SK-N-SH treated with all-trans-retinoic acid at 6 μM for 48 hours (cell line): ENCODE results near the gene SPTSSA.
"Not testable (repeated sequence)": the region's sequence is repeated elsewhere in the genome, so short reads cannot be mapped to it uniquely, and the experiment has no call there.

Experiments
- ATAC-seq: fragments of 200-7000 bp; cut with Tn5 transposase; 3 replicates; pipeline ENCODE4 v1.9.1; 2020; ENCODE audit warnings: mild to moderate bottlenecking, moderate library complexity
- ARNTL ChIP-seq: fragments of 450-650 bp; formaldehyde crosslinking; IDR thresholded peaks from 2 replicates; pipeline ENCODE4 v1.5.0; 2020; ENCODE audit warnings: low read depth, mild to moderate bottlenecking, moderate library complexity, borderline replicate concordance
- CREB5 ChIP-seq: fragments of 250-450 bp; sonication (Bioruptor Pico); IDR thresholded peaks from 2 replicates; pipeline ENCODE4 v1.5.1; 2020; ENCODE audit warnings: low read depth, mild to moderate bottlenecking, moderate library complexity
- CSDC2 ChIP-seq: fragments of 250-450 bp; sonication (Bioruptor Pico); IDR thresholded peaks from 2 replicates; pipeline ENCODE4 v1.5.0; 2020; ENCODE audit warnings: mild to moderate bottlenecking, moderate library complexity
- CSRNP3 ChIP-seq: fragments of 250-450 bp; sonication (Bioruptor Pico); IDR thresholded peaks from 2 replicates; pipeline ENCODE4 v1.5.1; 2021; ENCODE audit warnings: mild to moderate bottlenecking, moderate library complexity
- ESRRG ChIP-seq: fragments of 250-450 bp; sonication (Bioruptor Pico); IDR thresholded peaks from 2 replicates; pipeline ENCODE4 v1.6.1; 2021; ENCODE audit warnings: mild to moderate bottlenecking
- GLIS3 ChIP-seq: fragments of 250-450 bp; sonication (Bioruptor Pico); IDR thresholded peaks from 2 replicates; pipeline ENCODE4 v1.5.0; 2020; ENCODE audit warnings: mild to moderate bottlenecking, moderate library complexity
- ISL1 ChIP-seq: fragments of 250-450 bp; sonication (Bioruptor Pico); IDR thresholded peaks from 2 replicates; pipeline ENCODE4 v2.1.2; 2022; ENCODE audit warnings: mild to moderate bottlenecking, moderate library complexity
- OSR1 ChIP-seq: fragments of 250-450 bp; sonication (Bioruptor Pico); IDR thresholded peaks from 2 replicates; pipeline ENCODE4 v1.8.0; 2022; ENCODE audit warnings: moderate library complexity, mild to moderate bottlenecking, inconsistent platforms
- POU6F1 ChIP-seq: fragments of 250-450 bp; sonication (Bioruptor Pico); IDR thresholded peaks from 2 replicates; pipeline ENCODE4 v1.8.0; 2021; ENCODE audit warnings: low read depth, mild to moderate bottlenecking, moderate library complexity, borderline replicate concordance
- PPARA ChIP-seq: fragments of 250-450 bp; sonication (Bioruptor Pico); IDR thresholded peaks from 2 replicates; pipeline ENCODE4 v1.5.0; 2020; ENCODE audit warnings: mild to moderate bottlenecking, borderline replicate concordance
- RARB ChIP-seq: fragments of 250-450 bp; sonication (Bioruptor Pico); IDR thresholded peaks from 2 replicates; pipeline ENCODE4 v1.8.0; 2021; ENCODE audit warnings: mild to moderate bottlenecking, moderate library complexity
- SNAI2 ChIP-seq: fragments of 250-450 bp; sonication (Bioruptor Pico); IDR thresholded peaks from 2 replicates; pipeline ENCODE4 v1.5.0; 2020; ENCODE audit warnings: mild to moderate bottlenecking, moderate library complexity
- TCF4 ChIP-seq: fragments of 250-450 bp; sonication (Bioruptor Pico); IDR thresholded peaks from 2 replicates; pipeline ENCODE4 v1.8.0; 2021; ENCODE audit warnings: mild to moderate bottlenecking, moderate library complexity, borderline replicate concordance
- TOX ChIP-seq: fragments of 250-450 bp; sonication (Bioruptor Pico); IDR thresholded peaks from 2 replicates; pipeline ENCODE4 v1.8.0; 2021; ENCODE audit warnings: mild to moderate bottlenecking, moderate library complexity, borderline replicate concordance
- ZC3H10 ChIP-seq: fragments of 250-450 bp; sonication (Bioruptor Pico); IDR thresholded peaks from 2 replicates; pipeline ENCODE4 v1.5.1; 2021; ENCODE audit warnings: mild to moderate bottlenecking, moderate library complexity
- ZFP3 ChIP-seq: fragments of 250-450 bp; sonication (Bioruptor Pico); IDR thresholded peaks from 2 replicates; pipeline ENCODE4 v1.5.0; 2020; ENCODE audit warnings: mild to moderate bottlenecking, moderate library complexity
- ZFP30 ChIP-seq: fragments of 450-650 bp; formaldehyde crosslinking; IDR thresholded peaks from 2 replicates; pipeline ENCODE4 v1.5.0; 2022; ENCODE audit warnings: mild to moderate bottlenecking, moderate library complexity
- ZNF565 ChIP-seq: fragments of 450-650 bp; formaldehyde crosslinking; conservative IDR thresholded peaks from 2 replicates; pipeline ENCODE4 v1.5.0; 2020; ENCODE audit warnings: low read depth, mild to moderate bottlenecking, moderate library complexity
- ZNF70 ChIP-seq: fragments of 450-650 bp; formaldehyde crosslinking; IDR thresholded peaks from 2 replicates; pipeline ENCODE4 v1.5.0; 2020; ENCODE audit warnings: mild to moderate bottlenecking, moderate library complexity
- ZNF8 ChIP-seq: fragments of 450-650 bp; formaldehyde crosslinking; IDR thresholded peaks from 2 replicates; pipeline ENCODE4 v1.5.0; 2020; ENCODE audit warnings: mild to moderate bottlenecking, moderate library complexity
- TF ChIP-seq, protein P1 (sequence below): fragments of 250-450 bp; sonication (Bioruptor Pico); IDR thresholded peaks from 2 replicates; pipeline ENCODE4 v1.8.0; 2020; ENCODE audit warnings: mild to moderate bottlenecking, moderate library complexity, borderline replicate concordance

SPTSSA gene

GRCh38 chr14:34479694-34480093 lies 17.7 kb upstream of the SPTSSA start:
- no peak for ATAC-seq
- no peak for TF ChIP-seq ISL1
- TF ChIP-seq TOX (CRISPR knock-in tag), result no peak
- no peak for TF ChIP-seq ZNF70
- TF ChIP-seq ZNF8, result no peak
- TF ChIP-seq CSRNP3 (CRISPR knock-in tag), result no peak
- no peak for TF ChIP-seq GLIS3 (CRISPR knock-in tag)
- TF ChIP-seq ARNTL (CRISPR knock-in tag), result no peak
- no peak for TF ChIP-seq TCF4
- no peak for TF ChIP-seq ZNF565 (CRISPR knock-in tag)
- no peak for TF ChIP-seq ZFP3
- TF ChIP-seq ZFP30 (CRISPR knock-in tag), result no peak
- no peak for TF ChIP-seq RARB (CRISPR knock-in tag)
- TF ChIP-seq, protein P1, sequence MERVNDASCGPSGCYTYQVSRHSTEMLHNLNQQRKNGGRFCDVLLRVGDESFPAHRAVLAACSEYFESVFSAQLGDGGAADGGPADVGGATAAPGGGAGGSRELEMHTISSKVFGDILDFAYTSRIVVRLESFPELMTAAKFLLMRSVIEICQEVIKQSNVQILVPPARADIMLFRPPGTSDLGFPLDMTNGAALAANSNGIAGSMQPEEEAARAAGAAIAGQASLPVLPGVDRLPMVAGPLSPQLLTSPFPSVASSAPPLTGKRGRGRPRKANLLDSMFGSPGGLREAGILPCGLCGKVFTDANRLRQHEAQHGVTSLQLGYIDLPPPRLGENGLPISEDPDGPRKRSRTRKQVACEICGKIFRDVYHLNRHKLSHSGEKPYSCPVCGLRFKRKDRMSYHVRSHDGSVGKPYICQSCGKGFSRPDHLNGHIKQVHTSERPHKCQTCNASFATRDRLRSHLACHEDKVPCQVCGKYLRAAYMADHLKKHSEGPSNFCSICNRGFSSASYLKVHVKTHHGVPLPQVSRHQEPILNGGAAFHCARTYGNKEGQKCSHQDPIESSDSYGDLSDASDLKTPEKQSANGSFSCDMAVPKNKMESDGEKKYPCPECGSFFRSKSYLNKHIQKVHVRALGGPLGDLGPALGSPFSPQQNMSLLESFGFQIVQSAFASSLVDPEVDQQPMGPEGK (CRISPR knock-in tag), result no peak
- TF ChIP-seq SNAI2 (CRISPR knock-in tag), result no peak
- TF ChIP-seq ZC3H10 (CRISPR knock-in tag), result no peak
- no peak for TF ChIP-seq OSR1 (CRISPR knock-in tag)
- TF ChIP-seq CSDC2, result no peak
- TF ChIP-seq CREB5, result no peak

DNA sequence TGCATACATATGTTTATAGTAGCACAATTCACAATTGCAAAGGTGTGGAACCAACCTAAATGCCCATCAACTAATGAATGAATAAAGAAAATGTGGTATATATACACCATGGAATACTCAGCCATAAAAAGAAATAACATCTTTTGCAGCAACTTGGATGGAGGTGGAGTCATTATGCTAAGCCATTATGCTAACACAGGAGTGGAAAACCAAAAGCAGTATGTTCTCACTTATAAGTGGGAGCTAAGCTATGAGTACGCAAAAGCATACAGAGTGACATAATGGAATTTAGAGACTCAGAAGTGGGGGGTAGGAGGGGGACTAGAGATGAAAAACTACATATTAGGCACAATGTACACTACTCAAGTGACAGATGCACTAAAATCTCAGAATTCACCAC lies 16.2 kb upstream of the SPTSSA start:
- ATAC-seq, result no peak
- TF ChIP-seq POU6F1 (CRISPR knock-in tag) (no peak), ARNTL (CRISPR knock-in tag) (no peak), ZFP3 (no peak), ISL1 (no peak), RARB (CRISPR knock-in tag) (no peak), ESRRG (no peak), SNAI2 (CRISPR knock-in tag) (no peak)

GRCh38 chr14:34476036-34476435 lies 14.0 kb upstream of the SPTSSA start:
- not testable (repeated sequence) for ATAC-seq

- no peak for TF ChIP-seq ESRRG
- no peak for TF ChIP-seq SNAI2 (CRISPR knock-in tag)
- TF ChIP-seq, protein P1 (CRISPR knock-in tag), result no peak
- TF ChIP-seq ZFP3, result no peak
- no peak for TF ChIP-seq ZC3H10 (CRISPR knock-in tag)
- no peak for TF ChIP-seq GLIS3 (CRISPR knock-in tag)
- no peak for TF ChIP-seq ZFP30 (CRISPR knock-in tag)
- no peak for TF ChIP-seq ISL1
- no peak for TF ChIP-seq PPARA (CRISPR knock-in tag)
- TF ChIP-seq CREB5, result no peak
- ATAC-seq, result no peak
These were observed 13.1 kb upstream of the SPTSSA start for GRCh38 chr14:34475163-34475562.
